ENCODE measurements around the gene KLK10. TPM values are rescaled to one million over a fixed set of nuclear protein-coding genes. Genes with fewer than 3 reads are reported as not detected.

KLK10 gene
- total RNA-seq, 4 donors from 2014 or later: 45.2 to 85.3 (median 53.9) TPM

DNA sequence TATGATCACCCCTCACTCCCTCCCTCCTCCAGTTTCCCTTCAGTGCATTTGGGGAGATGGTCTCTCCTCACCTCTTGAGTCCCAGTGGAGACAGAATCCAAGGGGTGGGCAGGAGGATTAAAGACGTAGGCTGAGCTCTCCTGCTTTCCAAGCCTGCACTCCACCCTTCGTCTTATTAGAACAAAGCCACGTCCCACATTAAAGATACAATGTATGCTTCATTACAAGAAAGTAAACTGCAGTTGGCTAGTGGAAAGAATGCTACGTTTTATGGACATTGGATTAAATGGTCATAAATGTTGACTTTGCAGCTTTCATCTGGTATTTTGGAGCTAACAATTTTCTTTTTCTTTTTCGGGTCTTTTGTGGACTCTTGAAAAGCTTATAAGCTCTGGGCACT lies 8.4 kb upstream of the KLK10 start:
- H3K9me3 ChIP-seq: no peaks in the 10 kb centered on the region
- H3K27ac ChIP-seq: peak overlapping the region; percentile 82
- DNase-seq (ENCODE audit: low spot score in 2 of 2): no peak
- 47% methylated on average over 5 of the region's 5 CpGs for WGBS
- no peak overlapping the region for H3K4me3 ChIP-seq
- H3K36me3 ChIP-seq: no peaks in the 10 kb centered on the region
- H3K27me3 ChIP-seq: peaks cover 34% of the 10 kb centered on the region
- TF ChIP-seq POLR2A (IDR thresholded peaks at IDR 0.05): no peak
- peaks cover 3% of the 10 kb centered on the region for H3K4me1 ChIP-seq

GRCh38 chr19:51027126-51027806 lies 7.8 kb upstream of the KLK10 start:
- no peak for TF ChIP-seq POLR2A (IDR thresholded peaks at IDR 0.05)
- no peak for TF ChIP-seq POLR2AphosphoS5 (IDR thresholded peaks at IDR 0.05)
- no peak for TF ChIP-seq EP300 (IDR thresholded peaks at IDR 0.05)
- TF ChIP-seq CTCF (IDR thresholded peaks at IDR 0.05): no peak
- Histone ChIP-seq H3K36me3 (no peaks in the 10 kb centered on the region), H3K9me3 (no peaks in the 10 kb centered on the region), H3K4me1 (peaks cover 3% of the 10 kb centered on the region), H3K27ac (peak overlapping the region; percentile 82), H3K4me3 (peak overlapping the region; percentile 34), H3K27me3 (peaks cover 40% of the 10 kb centered on the region)
- DNase-seq (ENCODE audit: low spot score in 2 of 2): peak in 1 of 2 donors; percentile 54
- WGBS: 27% methylated on average over 14 of the region's 14 CpGs

DNA sequence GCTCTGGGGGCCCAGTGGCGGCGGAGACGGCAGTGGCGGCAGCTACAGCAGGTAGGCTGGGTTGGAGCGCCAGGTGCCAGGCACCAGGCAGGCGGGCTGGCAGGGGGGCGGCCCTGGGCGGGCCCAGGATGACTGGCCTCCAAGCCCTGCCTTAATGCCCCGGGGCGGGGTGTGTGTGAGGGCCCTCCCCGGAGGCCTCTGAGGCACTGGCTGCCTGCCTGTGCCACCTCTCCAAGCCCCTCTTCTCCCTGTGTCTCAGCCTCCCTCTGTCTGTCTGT lies 7.0 kb upstream of the KLK10 start, which contains the start of gene KLK11:
Gene KLK11, minus strand, starts transcription at position 63 of the 278 bp plus-strand sequence. CDS start 985 bp downstream, outside the sequence.
- peaks cover 3% of the 10 kb centered on the region for H3K4me1 ChIP-seq
- H3K36me3 ChIP-seq: no peaks in the 10 kb centered on the region
- peaks cover 40% of the 10 kb centered on the region for H3K27me3 ChIP-seq
- WGBS: 58% methylated on average over 11 of the region's 11 CpGs
- DNase-seq (ENCODE audit: low spot score in 2 of 2): peak in 1 of 2 donors; percentile 64
- TF ChIP-seq EP300 (IDR thresholded peaks at IDR 0.05): no peak
- TF ChIP-seq POLR2A (IDR thresholded peaks at IDR 0.05): no peak
- TF ChIP-seq CTCF (IDR thresholded peaks at IDR 0.05): no peak
- TF ChIP-seq POLR2AphosphoS5 (IDR thresholded peaks at IDR 0.05): no peak
- peak within 1 kb of the TSS; percentile 34 for H3K4me3 ChIP-seq
- peak within 1 kb of the TSS; percentile 82 for H3K27ac ChIP-seq
- H3K9me3 ChIP-seq: no peaks in the 10 kb centered on the region

GRCh38 chr19:51025809-51026553 lies 6.5 kb upstream of the KLK10 start:
- peak in 1 of 2 donors; percentile 50 for DNase-seq (ENCODE audit: low spot score in 2 of 2)
- WGBS: 39% methylated on average over 16 of the region's 18 CpGs
- H3K4me1 ChIP-seq: peaks cover 8% of the 10 kb centered on the region
- H3K27ac ChIP-seq: peak overlapping the region; percentile 82
- no peaks in the 10 kb centered on the region for H3K36me3 ChIP-seq
- no peaks in the 10 kb centered on the region for H3K9me3 ChIP-seq
- H3K27me3 ChIP-seq: peaks cover 40% of the 10 kb centered on the region
- TF ChIP-seq POLR2AphosphoS5 (IDR thresholded peaks at IDR 0.05): no peak
- H3K4me3 ChIP-seq: peak overlapping the region; percentile 34

DNA sequence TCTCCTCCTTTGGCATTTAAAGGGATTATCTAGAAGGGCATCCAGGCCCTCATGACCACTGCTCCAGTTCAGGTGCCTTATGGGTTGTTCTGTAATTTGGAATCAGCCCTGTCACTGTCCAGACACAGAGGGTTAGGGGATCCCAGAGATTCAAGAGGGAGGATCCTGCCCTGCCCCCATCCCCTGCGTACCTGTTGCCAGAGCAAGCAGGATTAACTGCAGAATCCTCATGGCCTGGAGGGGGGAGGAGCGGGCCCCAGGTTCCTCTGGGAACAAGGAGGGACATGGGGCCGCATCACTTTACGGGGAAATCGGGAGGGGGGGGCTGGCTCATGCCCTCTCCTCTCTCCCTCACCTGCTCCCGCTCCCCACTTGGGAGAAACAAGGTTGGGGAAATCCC lies 5.9 kb upstream of the KLK10 start:
- H3K4me1 ChIP-seq: peaks cover 11% of the 10 kb centered on the region
- DNase-seq (ENCODE audit: low spot score in 2 of 2): no peak
- no peaks in the 10 kb centered on the region for H3K9me3 ChIP-seq
- no peaks in the 10 kb centered on the region for H3K36me3 ChIP-seq
- H3K4me3 ChIP-seq: peak overlapping the region; percentile 34
- H3K27ac ChIP-seq: peak overlapping the region; percentile 82
- H3K27me3 ChIP-seq: peaks cover 40% of the 10 kb centered on the region
- 63% methylated on average over 2 of the region's 6 CpGs for WGBS
- TF ChIP-seq CTCF (IDR thresholded peaks at IDR 0.05): no peak
- no peak for TF ChIP-seq POLR2A (IDR thresholded peaks at IDR 0.05)
- TF ChIP-seq EP300 (IDR thresholded peaks at IDR 0.05): no peak
- TF ChIP-seq POLR2AphosphoS5 (IDR thresholded peaks at IDR 0.05): no peak

GRCh38 chr19:51024924-51025323 lies 5.4 kb upstream of the KLK10 start:
- no peak for TF ChIP-seq POLR2AphosphoS5 (IDR thresholded peaks at IDR 0.05)
- no peak for TF ChIP-seq CTCF (IDR thresholded peaks at IDR 0.05)
- no peak for TF ChIP-seq EP300 (IDR thresholded peaks at IDR 0.05)
- TF ChIP-seq POLR2A (IDR thresholded peaks at IDR 0.05): no peak
- Histone ChIP-seq H3K27ac (no peak overlapping the region), H3K4me1 (peaks cover 16% of the 10 kb centered on the region), H3K4me3 (peak overlapping the region; percentile 34), H3K36me3 (no peaks in the 10 kb centered on the region), H3K9me3 (no peaks in the 10 kb centered on the region), H3K27me3 (peaks cover 45% of the 10 kb centered on the region)
- DNase-seq (ENCODE audit: low spot score in 2 of 2): no peak
- WGBS: 40% methylated on average over 5 of the region's 5 CpGs
